Smooth muscle cell of the umbilical artery (primary cell): ENCODE data around the gene LMOD2. TPM values are rescaled to one million over a fixed set of nuclear protein-coding genes. Genes with fewer than 3 reads are reported as not detected.

Experiments
- total RNA-seq: library from RNA; depleted of rRNA; stranded (reverse); fragments of >200 nt; gene quantifications from 2 replicates; pipeline ENCODE4 v1.2.3, GENCODE V29; 2014

LMOD2 gene
- total RNA-seq: not detected in 2 replicates

DNA sequence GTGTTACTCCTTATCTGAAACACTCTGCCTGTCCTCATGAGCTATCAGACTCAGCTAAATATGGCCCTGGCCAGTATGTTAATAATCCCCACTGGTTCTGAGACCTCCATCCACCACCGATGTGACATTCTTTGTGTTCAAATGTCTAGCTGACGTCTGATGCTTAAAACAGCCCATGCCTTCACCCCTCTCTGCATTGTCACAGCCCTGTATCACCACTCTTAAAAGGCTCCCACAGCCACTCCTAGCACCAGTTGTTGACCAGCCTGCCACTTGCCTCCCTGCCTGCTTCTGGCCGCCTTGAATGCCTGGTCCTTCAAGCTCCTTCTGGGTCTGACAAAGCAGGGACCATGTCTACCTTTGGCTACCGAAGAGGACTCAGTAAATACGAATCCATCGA lies at the start of gene LMOD2:
Gene LMOD2 (plus strand): TSS at position 253 of the 400 bp plus-strand sequence. CDS start 98 bp downstream, at position 351.

Other genes starting within 250 kb of the LMOD2 start
- 0.51 and 0.89 TPM in 2 replicates for gene IQUB, start 121.3 kb upstream of the LMOD2 start, total RNA-seq
- gene NDUFA5, start 98.0 kb upstream of the LMOD2 start, total RNA-seq: 36.4 and 40.1 TPM in 2 replicates
- not detected in 2 replicates for gene ASB15, start 54.0 kb upstream of the LMOD2 start, total RNA-seq
- gene WASL, start 93.1 kb downstream of the LMOD2 start, total RNA-seq: 11.3 and 16.3 TPM in 2 replicates
- not detected in 2 replicates for gene HYAL4, start 189.3 kb downstream of the LMOD2 start, total RNA-seq